ENCODE measurements around the gene TECTB.

- TF ChIP-seq EZH2phosphoT487 (IDR thresholded peaks at IDR 0.05; ENCODE audit: low read depth) (no peak), CTCF (IDR thresholded peaks at IDR 0.05; ENCODE audit: low read depth, low read length) (no peak)
Observed at GRCh38 chr10:112347709-112348671, 64.8 kb downstream of the TECTB start.

Measured in OCI-LY3 (cell line).